GOT3 (cell line): ENCODE measurements around the gene ACSS1.
A peak's percentile ranks its signal among the peaks of the same experiment; 100 is the strongest.
"Not testable (repeated sequence)": the region's sequence is repeated elsewhere in the genome, so short reads cannot be mapped to it uniquely, and the experiment has no call there.

Experiments used
- DNase-seq: peaks from one replicate; lab custom pipeline; 2025; ENCODE audit warnings: mixed read lengths; lab: John Stamatoyannopoulos, UW

ACSS1 gene

DNA sequence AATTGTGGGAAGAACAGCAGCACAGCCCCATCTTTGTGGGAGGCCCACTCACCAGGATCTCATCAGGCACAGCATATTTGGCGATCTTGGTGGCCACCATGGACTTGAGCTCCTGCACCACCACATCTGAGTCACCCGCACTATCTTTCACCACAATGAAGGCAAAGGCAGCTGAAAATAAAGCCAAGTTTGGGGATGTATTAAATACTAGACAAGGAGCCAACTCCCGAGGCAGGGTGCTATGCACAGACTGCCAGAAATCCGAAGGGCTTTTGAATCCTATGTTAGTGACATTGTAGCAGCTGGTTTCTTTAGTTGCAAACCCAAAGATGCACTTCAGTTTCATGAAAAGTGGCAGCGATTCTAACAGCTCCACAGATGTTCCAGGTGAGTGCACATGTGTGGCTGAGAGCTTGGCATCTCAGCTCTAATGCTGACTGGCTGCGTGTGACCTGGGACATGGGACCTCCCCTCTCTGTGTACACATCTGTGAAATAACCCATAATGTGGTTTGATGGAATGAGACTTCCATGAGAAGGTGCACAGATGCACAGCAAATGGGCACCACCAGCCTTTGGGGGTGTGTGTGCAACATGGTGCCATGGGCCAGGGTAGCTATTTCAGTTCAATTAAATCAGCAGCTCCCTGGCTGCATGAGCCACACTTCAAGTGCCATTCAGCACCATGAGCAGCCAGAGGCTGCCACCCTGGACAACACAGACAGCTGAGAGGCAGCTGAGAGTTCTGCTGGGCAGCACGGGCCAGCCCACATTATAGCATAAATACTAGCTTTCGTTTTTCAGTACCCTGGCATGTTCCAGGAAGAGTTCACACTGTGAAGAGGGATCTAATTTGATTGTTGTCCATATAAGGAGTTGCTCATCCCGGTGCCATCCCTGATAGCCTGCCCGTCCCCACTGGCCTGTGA is 48.5 kb downstream of the ACSS1 start:
- DNase-seq = no peak

DNA sequence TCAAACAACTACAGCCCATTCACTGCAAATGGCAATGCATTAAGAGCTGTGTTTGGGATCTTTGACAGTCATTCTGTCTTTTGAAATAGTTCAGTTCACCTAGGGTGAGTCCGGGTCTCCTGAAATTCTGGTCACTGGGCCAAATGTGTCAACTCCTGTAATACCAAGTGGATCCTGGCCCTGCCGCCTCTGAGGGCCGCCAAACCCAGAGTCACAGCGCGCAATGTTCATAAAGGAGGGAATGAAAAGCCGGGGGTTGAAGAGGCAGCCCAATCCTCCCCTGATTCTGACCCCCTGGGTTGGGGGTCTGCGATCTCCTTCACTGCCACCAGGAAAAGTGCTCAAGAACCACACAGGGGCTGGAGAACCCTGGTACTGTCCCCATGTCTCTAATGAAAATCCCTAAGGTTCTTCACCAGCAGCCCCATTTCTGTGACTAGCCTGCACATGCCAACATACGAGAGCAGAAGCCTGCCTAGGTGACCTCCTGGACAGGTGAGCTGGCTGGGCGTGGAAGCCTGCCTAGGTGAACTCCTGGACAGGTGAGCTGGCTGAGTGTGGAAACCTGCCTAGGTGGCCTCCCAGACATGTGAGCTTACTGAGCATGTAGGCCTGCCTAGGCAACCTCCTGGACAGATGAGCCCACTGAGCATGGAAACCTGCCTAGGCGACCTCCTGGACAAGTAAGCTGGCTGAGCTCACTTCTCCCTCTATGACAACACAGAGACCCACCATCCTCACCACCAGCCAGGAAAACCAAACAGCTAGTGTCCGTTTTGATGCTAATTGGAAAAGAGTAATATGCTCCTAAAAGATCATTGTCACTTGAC is 49.3 kb downstream of the ACSS1 start:
- no peak for DNase-seq

DNA sequence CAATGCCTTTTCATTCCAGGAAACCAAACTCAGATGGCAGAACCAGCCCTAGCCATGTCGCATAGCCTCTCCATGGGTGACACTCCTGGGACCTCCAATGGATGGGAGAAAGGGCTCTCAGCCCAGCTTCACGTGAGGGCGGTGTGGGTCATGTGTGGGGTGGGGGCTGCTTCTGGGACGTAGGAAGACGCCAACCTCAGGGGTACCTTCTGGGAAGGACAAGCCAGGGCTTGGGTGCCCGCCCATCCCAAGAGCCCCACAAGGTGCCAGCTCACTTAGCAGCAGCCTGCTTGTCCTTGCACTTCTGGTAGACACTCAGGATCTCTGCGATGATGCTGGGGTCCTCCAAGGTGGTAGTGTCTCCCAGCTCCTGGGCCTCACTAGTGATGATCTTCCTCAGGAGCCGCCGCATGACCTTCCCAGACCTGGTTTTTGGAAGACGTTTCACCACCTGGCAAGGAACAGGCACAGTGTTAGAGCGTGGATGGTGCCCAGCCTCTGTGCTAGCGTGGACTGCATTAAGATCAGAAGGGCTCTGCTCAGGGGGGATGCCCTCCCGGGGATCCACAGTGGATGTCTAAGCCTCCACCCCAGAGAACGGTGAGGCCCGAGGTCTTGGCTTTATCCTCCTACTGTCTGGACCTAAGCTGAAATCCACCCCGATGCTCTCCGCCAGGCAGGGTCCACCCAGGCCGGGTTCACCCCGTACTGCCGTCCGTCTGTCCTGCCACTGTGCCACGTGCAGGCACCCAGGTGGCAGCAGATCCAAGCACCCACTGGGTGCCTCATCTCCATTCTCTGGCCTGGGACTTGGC is 50.2 kb downstream of the ACSS1 start:
- DNase-seq = no peak

DNA sequence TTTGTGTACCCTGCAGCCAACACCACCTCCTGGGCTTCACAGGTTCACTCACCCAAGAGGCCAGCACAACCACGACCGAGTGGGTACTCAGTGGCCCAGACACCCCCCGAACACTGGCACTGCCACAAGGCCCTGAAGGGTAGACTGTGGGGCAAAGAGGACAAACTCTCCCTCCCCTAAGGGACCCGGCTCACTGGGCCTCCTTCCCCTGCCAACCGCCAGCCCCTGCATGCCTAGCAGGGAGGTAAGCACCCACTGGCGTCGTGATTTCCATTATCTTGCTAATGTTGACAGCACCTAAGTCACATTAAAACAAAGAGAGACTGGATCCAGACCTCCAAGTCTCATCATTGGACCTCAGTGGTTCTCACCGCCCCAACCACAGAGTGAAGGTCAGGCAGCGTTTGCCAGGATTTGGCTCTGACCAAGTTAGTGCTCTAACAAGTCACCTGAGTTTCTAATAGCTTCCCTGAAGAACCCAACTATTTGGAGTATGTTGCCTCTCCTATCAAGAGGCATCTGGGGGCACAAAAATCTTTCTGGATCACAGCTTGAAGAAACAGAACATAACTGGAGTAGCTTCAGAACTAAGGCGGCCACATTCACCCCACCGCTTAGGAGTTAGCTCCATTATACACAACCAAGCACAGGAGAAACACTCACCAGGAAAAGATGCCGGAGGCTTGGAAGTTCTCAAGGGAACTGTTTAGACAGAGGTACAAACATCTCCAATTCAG is 51.3 kb downstream of the ACSS1 start:
- DNase-seq = no peak

DNA sequence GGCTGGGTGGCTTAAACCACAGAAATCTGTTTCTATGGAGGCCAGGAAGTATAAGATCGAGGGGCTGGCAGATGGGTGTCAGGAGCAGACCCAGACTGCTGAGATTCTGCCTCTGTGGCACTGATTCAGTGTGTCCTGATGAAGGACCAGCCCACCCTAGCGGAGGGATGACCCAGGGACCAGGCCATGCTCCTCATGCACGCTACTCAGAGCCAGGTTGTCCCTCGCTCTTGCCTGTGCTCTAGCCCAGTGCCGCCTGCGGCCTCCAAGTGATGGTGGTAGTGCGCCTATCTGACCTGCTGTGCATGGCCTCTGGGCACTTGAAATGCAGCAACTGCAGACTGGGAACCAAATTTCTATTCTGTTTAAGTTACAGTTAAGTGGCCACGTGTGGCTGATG is 52.3 kb downstream of the ACSS1 start:
- DNase-seq = no peak

DNA sequence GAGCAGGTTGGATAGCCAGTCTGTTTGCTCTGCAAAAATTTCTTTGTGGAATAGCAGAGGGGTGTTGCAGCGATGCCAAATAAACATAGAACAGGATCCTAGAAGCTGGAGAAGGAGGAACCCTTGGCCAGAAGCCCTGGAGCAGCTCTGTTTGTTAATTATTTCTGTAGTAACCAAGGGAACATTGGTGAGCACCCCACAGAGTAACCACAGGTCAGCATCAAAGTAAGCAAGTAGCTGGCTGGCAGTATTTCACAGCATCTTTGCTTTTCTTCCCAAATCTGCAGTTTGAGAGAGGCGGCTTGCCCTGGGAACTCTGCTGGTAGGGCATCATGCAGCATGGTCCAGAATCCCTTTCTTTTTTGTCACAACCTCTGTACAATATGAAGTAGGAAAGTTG is 52.7 kb downstream of the ACSS1 start:
- no peak for DNase-seq

DNA sequence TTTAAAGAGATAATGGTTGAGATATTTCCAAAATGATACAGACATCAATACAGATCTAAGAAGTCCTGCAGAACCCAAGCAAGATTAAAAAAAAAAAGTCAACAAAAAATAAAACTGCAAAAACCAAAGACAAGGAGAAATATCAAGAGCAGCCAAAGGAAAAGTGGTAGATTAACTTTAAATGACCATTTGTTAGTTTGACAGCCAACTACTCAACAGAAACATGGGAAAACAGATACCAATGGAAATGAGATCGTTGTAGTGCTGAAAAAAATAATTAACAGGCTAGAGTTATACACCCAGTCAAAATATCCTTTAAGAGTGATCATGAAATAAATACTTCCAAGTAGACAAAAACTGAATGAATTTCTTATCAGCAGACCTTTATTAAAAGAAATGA is 54.9 kb downstream of the ACSS1 start:
- no peak for DNase-seq

DNA sequence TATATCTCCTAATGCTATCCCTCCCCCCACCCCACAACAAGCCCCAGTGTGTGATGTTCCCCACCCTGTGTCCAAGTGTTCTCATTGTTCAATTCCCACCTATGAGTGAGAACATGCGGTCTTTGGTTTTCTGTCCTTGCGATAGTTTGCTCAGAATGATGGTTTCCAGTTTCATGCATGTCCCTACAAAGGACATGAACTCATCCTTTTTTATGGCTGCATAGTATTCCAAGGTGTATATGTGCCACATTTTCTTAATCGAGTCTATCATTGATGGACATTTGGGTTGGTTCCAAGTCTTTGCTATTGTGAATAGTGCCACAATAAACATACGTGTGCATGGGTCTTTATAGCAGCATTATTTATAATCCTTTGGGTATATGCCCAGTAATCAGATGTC is 56.6 kb downstream of the ACSS1 start:
- DNase-seq = not testable (repeated sequence)

DNA sequence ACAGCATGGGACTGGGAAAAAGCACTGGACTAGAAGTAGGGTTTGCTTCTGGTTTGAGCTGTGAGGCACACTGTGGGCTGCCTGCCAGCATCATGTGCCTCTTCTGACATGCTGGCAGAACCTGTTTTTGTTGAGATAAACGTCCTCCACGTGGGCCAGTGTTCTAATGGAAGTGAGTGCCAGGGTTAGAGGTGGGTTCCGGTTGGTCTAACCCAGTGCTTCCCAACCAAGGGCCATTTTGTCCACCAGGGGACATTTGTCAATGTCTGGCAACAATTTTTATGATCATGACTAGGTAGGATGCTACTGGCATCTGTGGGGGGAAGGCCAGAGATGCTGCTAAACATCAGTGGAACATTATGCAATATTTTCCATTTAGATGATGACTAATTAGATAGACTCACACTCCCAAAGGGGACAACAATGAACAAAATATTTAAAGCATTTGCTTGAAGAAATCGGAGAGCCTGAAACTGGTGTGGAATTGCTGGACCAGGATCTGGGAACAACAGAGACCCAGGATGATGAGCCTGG is 57.6 kb downstream of the ACSS1 start:
- peak; percentile 80 for DNase-seq

DNA sequence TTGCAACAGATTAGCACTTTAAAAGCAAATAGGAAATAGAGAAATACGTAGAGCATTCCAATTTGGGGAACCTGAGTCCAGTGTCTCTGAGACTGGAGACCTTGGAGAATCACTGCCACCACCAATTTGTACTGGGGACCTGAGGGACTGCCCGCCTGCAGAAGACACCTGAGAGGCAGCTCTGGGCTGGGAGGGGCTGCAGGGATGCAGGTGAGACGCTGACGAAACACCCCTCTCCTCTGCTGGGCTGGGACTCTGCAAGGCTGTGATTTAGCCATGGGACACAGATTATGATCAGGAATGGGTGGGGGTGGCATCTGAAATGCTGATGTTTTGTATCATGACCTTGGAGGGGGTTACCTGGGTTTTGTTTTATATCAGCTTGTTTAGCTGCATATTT is 58.4 kb downstream of the ACSS1 start:
- no peak for DNase-seq

DNA sequence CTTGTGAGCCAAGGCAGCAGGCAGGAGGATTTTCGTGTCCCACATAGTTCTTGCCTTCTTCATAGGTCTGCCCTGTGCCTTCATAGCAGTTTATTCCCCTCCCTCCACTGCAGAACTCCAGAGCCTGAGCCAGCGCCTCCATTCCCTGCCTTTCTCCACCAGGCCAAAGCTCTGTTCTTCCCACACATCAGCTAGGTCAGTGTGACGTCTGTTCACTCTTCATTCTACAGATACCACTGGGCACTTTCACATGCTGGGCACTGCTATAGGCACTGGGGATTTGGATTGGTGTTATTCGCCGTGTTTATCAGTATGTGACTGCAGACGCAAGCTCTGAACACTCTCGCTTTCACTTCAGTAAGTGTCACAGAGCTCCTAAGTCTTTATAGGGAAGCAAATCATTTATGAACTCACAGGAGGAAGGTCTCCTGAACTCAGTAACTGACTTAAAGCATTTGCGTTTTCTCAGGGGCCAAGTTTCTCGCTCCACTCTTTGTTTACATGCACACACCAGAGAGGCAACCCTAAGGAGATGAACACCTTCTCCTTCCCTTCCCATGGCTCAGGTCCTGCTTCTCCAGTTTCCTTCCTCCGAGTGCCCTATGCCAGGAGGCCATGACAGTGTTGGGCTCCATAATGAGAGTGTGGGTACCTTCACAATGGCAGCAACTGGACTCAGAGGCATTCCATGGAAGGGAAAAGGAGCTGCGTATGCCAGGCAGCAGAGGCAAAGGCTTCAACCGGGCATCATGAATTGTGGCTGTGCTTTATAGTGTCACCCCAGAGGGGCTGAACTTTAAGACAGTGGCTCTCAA is 59.1 kb downstream of the ACSS1 start:
- DNase-seq = no peak

DNA sequence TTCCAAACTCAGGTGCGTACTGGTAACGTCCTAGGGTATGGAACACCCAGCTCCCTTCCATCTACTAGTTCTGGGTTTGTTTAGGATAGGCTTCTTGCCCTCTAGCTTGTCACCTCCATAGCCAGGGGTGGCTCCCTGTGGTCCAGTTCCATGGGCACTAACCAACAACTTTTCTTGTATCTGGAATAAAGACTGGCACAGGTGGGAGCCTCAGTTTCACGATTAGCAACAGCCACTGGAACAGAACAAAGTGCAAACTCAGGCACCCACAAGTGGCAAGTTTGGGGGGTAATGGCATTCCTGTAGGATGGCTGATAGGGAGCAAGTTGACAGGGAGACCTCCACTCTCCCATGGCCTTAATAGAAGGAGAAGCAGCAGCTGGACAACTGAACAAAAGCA is 59.8 kb downstream of the ACSS1 start:
- DNase-seq = no peak

DNA sequence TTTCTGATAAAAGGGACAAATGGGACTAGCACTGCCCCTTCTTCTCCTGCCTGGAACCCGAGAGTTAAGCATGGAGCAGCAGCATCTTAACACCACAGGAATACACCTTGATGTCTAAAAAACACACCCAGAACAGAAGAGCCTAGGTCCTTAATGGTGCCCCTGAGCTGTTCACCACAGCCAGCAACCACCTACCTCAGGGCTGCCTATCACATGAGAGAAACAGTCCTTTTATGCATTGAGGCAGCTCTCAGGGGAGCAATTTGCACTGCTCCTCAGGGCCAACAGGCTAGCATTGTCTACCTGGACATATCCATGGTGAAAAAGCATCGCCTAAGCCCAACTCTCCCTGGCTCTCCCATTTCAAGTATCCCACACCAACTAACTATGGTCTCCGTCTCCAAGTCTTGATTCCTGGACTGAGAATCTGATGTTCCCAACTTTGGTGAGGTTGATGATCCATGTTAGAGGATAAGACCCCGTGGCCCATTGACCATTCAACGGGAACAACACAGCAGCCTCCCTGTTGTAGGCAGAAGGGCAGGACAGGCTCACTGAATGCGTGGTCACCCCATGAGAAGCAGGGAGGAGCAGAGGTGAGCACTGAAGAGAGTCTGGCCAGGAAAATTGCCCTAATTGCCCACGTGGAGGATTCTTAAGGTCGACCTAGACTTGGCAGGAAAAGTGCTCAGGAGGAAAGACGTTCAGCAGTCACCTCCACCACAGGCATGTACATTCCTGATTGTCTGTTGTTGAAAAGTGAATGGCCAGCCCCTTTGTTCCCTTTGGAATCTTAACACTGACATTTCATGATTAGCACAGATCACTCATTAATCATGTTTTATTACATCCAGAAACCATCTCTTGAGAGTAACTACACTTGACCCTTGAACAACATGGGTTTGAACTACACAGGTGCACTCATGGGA is 61.2 kb downstream of the ACSS1 start:
- no peak for DNase-seq

DNA sequence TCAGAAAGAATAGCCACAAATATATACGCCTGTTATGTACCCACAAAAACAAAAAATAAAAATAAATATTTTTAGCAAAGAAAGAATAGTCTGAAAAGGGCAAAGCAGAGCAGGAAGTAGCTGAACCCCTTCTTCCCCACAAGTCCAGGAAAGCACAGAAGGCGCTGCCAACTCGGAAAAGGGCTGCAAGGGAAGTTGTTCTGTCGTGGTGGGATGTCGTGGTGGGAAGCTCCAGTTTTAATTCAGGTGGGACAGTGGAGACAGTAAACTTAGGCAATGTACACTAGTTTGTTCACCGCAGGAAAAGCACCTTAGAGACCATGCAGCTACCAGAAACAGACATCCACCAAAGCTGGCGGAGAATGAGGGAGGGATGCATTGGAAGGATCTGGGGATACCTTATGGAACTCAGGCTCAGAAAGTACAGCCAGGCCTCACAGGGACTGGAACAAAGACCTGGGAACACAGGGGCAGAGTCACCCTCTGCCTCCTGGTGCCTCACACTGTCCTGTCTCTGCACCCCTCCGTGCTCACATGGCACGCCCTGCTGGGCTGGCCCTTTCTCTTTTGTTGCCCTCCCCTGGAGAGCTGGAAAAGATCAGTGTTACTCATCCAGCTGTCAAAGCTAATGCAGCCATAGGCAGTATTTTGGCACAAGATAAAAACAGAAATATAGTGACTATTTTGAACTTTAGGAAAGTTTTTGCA is 62.0 kb downstream of the ACSS1 start:
- no peak for DNase-seq

DNA sequence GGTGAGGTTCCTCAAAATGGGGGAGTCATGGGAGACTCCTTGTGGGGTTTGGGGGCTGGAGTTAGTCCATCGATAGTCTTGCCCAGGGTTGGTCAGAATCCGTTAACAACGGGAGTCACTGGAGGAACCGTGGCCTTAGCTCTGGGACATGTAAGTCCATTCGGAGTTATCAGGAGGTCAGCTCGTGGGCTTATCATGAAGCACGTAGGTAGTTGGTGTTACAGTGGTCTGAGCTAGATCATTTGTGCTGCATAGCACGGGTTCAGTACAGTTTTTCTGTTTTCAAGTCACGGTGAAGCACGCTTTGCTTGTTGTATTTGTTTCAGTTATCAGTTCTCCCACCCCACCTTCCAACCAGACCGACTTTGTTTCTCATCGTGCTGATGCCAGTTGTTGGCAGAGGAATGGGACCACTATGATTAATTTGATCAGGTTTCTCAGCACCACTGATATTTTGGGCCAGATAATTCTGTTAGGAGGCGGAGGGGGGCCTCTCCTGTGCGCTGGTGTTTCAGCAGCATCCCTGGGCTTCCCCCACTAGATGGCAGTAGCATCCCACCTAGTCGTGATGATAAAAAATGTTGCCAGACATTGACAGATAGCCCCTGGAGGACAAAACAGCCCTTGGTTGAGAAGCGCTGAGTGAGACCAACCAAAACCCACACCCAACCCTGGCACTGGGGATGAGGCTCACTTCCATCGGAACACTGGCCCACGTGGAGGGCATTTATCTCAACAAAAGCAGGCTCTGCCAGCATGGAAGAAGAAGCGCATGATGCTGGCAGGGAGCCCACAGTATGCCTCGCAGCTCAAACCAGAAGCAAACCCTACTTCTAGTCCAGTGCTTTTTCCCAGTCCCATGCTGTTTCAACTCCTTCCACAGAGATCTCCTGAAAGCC is 63.2 kb downstream of the ACSS1 start:
- DNase-seq = peak; percentile 46

DNA sequence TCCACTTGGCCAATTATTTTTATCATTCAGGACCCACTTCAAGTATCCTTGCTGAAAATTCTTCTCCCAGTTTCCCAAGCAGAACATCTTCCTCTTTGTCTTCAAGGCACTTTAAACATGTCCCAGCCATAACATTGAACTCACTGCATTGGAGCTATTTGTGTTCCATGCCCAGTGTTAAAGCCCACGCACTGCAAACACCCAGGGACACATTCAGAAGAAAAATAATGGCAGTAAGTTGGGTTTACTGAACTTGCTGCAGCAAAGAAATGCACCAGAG is 63.8 kb downstream of the ACSS1 start:
- no peak for DNase-seq

DNA sequence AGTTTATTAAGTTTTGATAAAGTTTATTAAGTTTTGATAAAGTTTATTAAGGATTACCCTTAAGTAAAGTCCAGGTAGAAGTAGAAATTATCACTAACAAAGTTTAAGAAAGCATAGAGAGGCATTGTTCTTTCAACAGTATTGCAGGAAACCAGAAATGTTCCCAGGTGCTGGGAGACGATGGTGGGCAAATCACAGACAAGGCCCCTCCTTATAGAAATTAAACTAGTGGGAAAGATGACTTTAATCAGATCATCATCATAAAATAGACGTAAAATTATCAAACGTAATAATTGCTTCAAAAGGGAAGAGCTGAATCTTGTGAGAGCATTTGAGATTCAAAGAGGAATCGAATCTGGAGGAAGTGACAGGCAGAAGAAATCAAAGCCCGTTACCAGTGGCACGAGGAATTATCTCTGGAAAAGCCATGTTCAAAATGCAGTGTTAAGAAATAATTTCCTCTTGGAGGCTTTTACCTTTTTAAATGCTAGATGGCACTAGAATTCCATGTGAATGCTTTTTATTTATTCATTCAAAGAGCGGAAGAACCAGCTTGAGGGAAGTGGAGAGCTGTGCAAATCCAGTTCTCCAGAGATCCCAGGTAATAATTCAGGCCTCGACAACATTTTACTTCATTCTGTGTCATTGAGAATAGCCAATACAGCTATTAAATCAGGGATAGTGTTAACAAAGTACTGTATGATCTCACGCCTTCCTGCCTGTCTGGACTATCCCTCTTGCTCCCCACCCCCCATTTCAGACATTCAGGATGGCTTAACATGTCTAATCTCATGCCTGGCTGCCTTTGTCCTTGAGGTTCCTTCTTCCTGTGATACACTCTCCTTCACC is 64.4 kb downstream of the ACSS1 start:
- DNase-seq = no peak
